RKO (cell line): Measurements from ENCODE around the gene SEC23IP.
"Not testable (repeated sequence)": the region's sequence is repeated elsewhere in the genome, so short reads cannot be mapped to it uniquely, and the experiment has no call there.

Experiments used
- DNase-seq: peaks from one replicate; pipeline ENCODE4 v3.0.0-alpha.2; 2016; ENCODE audit warnings: low spot score

The SEC23IP gene

GRCh38 chr10:119892188-119893065 is at the start of gene SEC23IP:
TSS of gene SEC23IP (plus strand) at chr10:119892730. CDS start at chr10:119892783, 53 bp downstream.
- DNase-seq: peak; percentile 97

- DNase-seq: no peak
These were observed 46.9 kb upstream of the SEC23IP start for GRCh38 chr10:119845656-119846055.

GRCh38 chr10:119849031-119849789 is 43.3 kb upstream of the SEC23IP start:
- DNase-seq: no peak

- DNase-seq: no peak
These were observed 42.6 kb upstream of the SEC23IP start for GRCh38 chr10:119849944-119850343.

DNA sequence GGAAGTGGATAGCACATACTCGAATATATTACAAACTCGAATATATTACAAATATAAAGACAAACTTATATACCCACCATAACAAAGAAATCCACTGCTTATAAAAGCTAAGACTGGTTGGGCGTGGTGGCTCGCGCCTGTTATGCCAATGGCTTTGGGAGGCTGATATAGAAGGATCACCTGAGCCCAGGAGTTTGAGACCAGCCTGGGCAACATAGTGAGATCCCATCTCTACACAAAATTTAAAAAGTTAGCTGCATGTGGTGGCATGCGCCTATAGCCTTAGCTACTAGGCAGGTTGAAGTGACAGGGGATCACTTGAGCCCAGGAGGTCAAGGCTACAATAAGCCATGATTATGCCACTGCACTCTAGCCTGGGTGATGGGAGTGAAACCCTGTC is 40.3 kb upstream of the SEC23IP start:
- no peak for DNase-seq

- DNase-seq: no peak
These were observed 39.7 kb upstream of the SEC23IP start for GRCh38 chr10:119852822-119853221.

DNA sequence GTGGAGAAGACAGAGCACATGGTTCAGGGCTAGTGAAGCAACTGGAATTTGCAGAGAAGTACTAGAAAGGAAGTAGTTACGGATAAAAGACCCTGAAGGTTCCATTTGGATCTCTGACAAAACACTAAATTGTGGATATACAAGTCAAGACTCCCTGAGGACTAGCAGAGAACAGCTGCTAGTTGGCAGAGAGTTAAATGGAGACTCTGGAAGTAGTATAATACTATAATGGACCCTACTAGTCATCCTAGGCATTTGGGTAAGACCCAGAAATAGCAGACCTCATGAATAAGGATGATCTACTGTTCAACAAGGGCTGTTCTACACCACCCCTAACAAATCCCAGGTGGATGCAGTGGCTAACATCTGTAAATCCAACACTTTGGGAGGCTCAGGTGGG is 39.0 kb upstream of the SEC23IP start:
- no peak for DNase-seq

- DNase-seq: no peak
These were observed 34.5 kb upstream of the SEC23IP start for GRCh38 chr10:119858063-119858462.

- DNase-seq: peak; percentile 69
These were observed 32.9 kb upstream of the SEC23IP start for GRCh38 chr10:119859420-119860258.

DNA sequence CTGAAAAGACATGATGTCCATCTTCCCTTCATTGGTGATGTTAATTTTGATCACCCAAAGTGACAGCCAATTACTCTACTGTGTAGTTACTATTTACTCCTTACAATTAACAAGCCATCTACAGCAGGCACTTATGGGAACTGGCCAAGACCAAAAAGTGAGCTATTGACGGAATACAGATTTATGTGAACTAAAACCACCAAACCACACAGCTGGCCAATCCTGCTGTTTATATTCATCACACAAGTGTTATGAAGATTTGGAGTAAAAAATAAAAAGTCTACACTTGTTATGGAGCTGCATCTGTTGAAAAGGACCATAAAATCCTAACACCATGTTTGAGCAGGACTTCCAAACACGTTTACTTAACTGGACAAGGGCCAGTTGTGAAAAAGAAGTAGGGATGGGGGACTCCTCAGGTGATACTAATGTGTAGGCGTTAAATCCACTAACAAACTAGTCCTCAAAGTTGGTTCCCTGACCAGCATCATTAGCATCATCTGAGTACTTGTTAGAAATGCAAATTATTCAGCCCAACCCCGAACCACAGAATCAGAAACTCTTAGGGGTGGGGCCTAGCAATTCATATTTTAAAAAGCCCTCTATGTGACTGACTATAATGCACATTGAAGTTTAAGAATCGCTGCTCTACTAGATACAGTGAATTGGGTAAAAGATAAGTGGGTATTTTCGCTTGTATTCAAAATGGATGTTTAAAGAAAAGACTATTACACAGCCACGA is 31.5 kb upstream of the SEC23IP start:
- DNase-seq: no peak

GRCh38 chr10:119862524-119862923 is 30.0 kb upstream of the SEC23IP start:
- no peak for DNase-seq

GRCh38 chr10:119863951-119864565 is 28.5 kb upstream of the SEC23IP start:
- no peak for DNase-seq

DNA sequence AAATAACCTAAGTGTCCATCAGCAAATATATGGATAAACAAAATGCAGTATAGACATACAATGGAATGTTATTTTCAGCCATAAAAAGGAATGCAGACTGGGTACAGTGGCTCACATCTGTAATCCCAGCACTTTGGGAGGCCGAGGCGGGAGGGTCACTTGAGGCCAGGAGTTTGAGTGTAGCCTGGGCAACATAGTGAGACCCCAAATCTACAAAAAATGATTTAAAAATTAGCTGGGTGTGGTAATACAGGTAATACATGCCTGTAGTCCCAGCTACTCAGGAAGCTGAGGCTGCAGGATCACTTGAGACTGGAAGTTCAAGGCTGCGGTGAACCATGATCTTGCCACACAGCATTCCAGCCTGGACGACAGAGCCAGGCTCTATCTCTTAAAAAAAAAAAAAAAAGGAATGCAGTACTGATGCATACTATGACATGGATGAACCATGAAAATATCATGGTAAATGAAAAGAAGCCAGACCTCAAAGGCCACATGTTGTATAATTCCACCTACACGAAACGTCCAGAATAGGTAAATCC is 26.8 kb upstream of the SEC23IP start:
- DNase-seq: no peak

GRCh38 chr10:119867317-119867716 is 25.2 kb upstream of the SEC23IP start:
- no peak for DNase-seq

- not testable (repeated sequence) for DNase-seq
These were observed 23.1 kb upstream of the SEC23IP start for GRCh38 chr10:119869398-119869797.

- peak; percentile 40 for DNase-seq
These were observed 20.5 kb upstream of the SEC23IP start for GRCh38 chr10:119871881-119872609.

DNA sequence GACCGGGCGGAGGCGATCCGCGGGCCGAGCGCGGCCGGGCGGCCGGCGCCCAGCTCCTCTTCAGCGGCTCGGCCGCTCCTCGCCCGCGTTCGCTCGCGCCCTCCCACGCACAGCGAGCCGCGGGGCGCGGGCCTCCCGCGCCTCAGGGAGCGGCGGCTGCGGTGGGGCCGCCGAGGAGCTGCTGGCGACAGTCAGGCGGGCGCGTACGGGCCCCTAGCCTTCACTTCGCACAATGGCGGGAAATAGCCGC is 20.0 kb upstream of the SEC23IP start, which contains the start of gene MCMBP:
TSS of gene MCMBP (minus strand) at position 234 of the 250 bp plus-strand sequence. CDS start 259 bp downstream, outside the sequence.
- no peak for DNase-seq

GRCh38 chr10:119872860-119873681 is 19.5 kb upstream of the SEC23IP start:
- peak; percentile 86 for DNase-seq

DNA sequence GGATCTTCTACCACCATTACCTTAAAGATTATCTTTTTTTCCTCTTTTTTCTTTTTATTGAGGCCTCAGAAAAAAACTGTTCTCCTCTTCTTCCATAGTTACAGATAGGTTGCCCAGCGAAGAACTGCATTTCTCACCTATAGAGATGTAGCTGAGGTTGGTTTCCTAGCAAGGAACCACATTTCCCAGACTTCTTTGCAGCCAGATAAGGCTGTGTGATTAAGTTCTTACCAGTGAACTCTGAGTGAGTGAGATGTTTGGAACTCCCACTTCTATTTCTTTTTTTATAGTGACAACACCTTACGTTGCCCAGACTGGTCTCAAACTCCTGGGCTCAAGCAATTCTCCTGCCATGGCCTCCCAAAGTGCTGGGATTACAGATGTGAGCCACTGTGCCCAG is 14.0 kb upstream of the SEC23IP start:
- DNase-seq: no peak
